ENCODE data around the gene HSD17B14. TPM values are rescaled to one million over a fixed set of nuclear protein-coding genes. Genes with fewer than 3 reads are reported as not detected.

HSD17B14 gene
- total RNA-seq, 2 experiments from 2014 or later, result 0.47 to 0.56 TPM

DNA sequence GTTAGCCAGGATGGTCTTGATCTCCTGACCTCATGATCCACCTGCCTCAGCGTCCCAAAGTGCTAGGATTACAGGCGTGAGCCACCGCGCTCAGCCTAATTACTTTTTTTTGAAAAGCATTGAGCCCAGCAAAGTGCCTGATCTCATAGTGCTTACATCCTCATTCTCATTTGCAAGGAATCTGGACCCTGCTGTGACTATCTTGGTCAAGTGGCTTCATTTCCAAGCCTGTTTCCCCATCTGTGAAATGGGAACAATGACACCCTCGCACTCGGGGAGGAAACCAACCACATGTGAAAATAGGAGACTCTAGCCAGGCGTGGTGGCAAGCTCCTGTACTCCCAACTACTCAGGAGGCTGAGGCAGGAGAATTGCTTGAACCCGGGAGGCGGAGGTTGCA, 33.8 kb upstream of the HSD17B14 start:
- ChIA-PET POLR2A (no interaction called here), CTCF (no interaction called here)
- Mint-ChIP-seq H3K9me3 (no peaks in the 10 kb centered on the region), H3K4me3 (no peak overlapping the region), H3K27ac (no peak overlapping the region), H3K4me1 (ENCODE audit: low read depth) (peaks cover 27% of the 10 kb centered on the region), H3K36me3 (ENCODE audit: low read depth) (peaks cover 25% of the 10 kb centered on the region), H3K27me3 (peaks cover 2% of the 10 kb centered on the region)
- intact Hi-C loops (cut with micrococcal nuclease), result loop anchor here (10.0 kb wide), 2 partner anchors 95 to 235 kb away; partner anchors contain the start of genes DBP and FTL
- ATAC-seq (no peak), DNase-seq (no peak)
- TF ChIP-seq, protein P1, sequence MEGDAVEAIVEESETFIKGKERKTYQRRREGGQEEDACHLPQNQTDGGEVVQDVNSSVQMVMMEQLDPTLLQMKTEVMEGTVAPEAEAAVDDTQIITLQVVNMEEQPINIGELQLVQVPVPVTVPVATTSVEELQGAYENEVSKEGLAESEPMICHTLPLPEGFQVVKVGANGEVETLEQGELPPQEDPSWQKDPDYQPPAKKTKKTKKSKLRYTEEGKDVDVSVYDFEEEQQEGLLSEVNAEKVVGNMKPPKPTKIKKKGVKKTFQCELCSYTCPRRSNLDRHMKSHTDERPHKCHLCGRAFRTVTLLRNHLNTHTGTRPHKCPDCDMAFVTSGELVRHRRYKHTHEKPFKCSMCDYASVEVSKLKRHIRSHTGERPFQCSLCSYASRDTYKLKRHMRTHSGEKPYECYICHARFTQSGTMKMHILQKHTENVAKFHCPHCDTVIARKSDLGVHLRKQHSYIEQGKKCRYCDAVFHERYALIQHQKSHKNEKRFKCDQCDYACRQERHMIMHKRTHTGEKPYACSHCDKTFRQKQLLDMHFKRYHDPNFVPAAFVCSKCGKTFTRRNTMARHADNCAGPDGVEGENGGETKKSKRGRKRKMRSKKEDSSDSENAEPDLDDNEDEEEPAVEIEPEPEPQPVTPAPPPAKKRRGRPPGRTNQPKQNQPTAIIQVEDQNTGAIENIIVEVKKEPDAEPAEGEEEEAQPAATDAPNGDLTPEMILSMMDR (IDR thresholded peaks at IDR 0.05), result no peak

DNA sequence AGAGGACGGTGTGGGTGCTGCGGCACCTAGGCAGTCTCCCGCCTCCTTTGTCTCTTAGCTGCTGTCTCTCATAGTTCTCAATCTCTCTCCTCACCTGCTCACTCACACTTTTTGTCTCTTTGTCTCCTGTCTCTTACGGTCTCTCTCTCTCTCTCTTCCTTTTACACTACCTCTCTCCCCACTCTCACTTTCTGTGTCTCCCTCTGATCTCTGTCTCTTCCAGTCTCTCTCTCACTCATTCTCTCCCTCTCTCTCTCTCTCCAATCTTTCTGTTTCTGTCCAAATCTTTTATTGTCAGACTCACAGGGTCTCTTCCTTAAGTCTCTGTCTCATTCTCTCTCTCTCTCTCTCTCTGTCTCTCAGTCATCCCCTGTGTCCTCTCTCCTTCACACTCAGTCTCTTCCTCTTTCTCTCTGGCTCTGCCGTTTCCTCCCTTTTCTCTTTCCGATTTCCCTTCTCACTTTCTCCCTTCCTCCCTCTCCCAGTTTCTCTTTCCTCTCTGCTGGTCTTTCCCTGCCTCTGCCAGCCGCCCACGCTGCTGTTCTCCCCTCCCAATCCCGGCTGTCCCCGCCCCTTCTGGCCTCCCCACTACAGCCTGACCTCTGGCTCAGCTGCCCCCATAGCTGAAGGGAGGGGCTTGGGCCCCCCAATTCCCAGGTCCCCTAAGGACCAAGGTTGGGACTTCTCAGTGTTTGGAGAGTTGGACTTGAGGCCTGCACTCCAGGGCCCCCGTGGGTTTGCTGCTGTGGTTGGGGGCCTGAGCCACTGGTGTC, 32.0 kb upstream of the HSD17B14 start, which contains the start of gene PLEKHA4:
Gene PLEKHA4, minus strand, starts transcription at position 504 of the 773 bp plus-strand sequence. CDS start 997 bp downstream, outside the sequence.
- ChIA-PET CTCF (interaction anchor here (1.0 to 1.1 kb wide), 2 partner anchors 26 to 102 kb away, joined by 3 read pairs; no protein-coding TSS in a partner anchor), POLR2A (interaction anchor here (0.7 kb wide), 1 partner anchor 92 kb away, joined by 3 read pairs; no protein-coding TSS in a partner anchor)
- Mint-ChIP-seq H3K4me3 (no peak within 1 kb of the TSS), H3K36me3 (ENCODE audit: low read depth) (peaks cover 7% of the 10 kb centered on the region), H3K4me1 (ENCODE audit: low read depth) (peaks cover 13% of the 10 kb centered on the region), H3K27me3 (peaks cover 2% of the 10 kb centered on the region), H3K27ac (peak within 1 kb of the TSS; percentile 55), H3K9me3 (no peaks in the 10 kb centered on the region)
- ATAC-seq (no peak), DNase-seq (no peak)
- TF ChIP-seq, protein P1 (IDR thresholded peaks at IDR 0.05), result no peak
- intact Hi-C loops (cut with micrococcal nuclease), result no loop called here

DNA sequence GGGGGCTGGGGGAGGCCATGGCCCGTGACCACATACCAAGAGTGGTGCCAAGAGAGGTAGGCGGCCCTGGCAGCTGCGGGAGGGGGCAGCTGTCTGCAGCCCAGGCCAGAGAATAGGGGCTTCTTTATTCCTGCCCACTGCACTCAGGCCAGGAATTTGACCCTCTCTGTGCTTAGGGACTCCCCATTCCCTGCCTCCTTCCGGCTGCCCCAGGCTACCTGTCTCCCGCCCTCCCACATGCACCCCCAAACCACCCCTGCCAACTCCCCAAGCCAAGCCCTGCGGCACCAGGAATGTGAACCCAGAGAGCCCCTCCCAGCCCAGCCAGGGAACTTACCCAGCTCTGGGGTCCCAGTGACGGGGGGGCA, 31.4 kb upstream of the HSD17B14 start:
- H3K4me3 Mint-ChIP-seq, result no peak overlapping the region
- H3K27me3 Mint-ChIP-seq, result peaks cover 2% of the 10 kb centered on the region
- ChIA-PET CTCF (interaction anchor here (1.0 kb wide), 1 partner anchor 103 kb away, joined by 3 read pairs; no protein-coding TSS in a partner anchor), POLR2A (interaction anchor here (0.7 kb wide), 1 partner anchor 93 kb away, joined by 3 read pairs; no protein-coding TSS in a partner anchor)
- no peaks in the 10 kb centered on the region for H3K9me3 Mint-ChIP-seq
- ATAC-seq (no peak), DNase-seq (no peak)
- intact Hi-C loops (cut with micrococcal nuclease), result no loop called here
- no peak overlapping the region for H3K27ac Mint-ChIP-seq
- H3K36me3 Mint-ChIP-seq (ENCODE audit: low read depth), result peaks cover 3% of the 10 kb centered on the region
- TF ChIP-seq, protein P1 (IDR thresholded peaks at IDR 0.05), result no peak
- H3K4me1 Mint-ChIP-seq (ENCODE audit: low read depth), result peaks cover 12% of the 10 kb centered on the region

DNA sequence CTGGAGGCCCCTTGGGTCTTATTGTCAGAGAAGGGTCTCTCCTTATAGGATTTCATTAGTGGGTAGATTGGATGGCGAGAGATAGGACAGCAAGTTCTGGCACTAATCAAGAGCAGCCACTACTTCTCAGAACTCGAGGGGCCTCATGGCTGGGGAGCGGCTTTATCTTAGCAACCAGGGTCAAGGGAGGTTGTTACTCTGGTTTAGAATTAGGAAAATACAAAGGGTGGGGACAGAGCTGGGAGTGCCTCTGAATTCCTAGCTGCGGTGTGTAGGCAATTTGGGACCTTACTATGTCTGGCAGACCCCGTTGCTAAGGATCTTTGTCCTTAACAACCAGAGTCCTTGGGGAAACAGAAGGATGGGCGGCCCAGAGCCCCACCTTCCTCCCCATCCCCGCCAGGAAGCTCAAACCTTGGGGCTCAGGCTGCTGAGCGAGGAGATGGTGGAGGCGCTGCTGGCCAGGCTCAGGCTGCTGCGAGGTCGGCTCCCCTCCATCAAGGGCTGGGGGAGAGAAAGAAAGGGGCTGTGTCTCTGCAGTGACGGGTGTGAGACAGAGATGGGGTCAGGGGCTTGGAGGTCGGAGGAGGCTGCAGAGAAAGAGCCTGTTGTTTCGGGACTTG, 30.9 kb upstream of the HSD17B14 start:
- no peaks in the 10 kb centered on the region for H3K9me3 Mint-ChIP-seq
- H3K27ac Mint-ChIP-seq, result no peak overlapping the region
- peaks cover 12% of the 10 kb centered on the region for H3K4me1 Mint-ChIP-seq (ENCODE audit: low read depth)
- peaks cover under 1% of the 10 kb centered on the region for H3K36me3 Mint-ChIP-seq (ENCODE audit: low read depth)
- no peak for DNase-seq
- TF ChIP-seq, protein P1 (IDR thresholded peaks at IDR 0.05), result no peak
- peaks cover 2% of the 10 kb centered on the region for H3K27me3 Mint-ChIP-seq
- ChIA-PET CTCF (interaction anchor here (1.0 kb wide), 1 partner anchor 103 kb away, joined by 3 read pairs; no protein-coding TSS in a partner anchor), POLR2A (no interaction called here)
- ATAC-seq, result no peak
- H3K4me3 Mint-ChIP-seq, result no peak overlapping the region
- intact Hi-C loops (cut with micrococcal nuclease), result no loop called here

DNA sequence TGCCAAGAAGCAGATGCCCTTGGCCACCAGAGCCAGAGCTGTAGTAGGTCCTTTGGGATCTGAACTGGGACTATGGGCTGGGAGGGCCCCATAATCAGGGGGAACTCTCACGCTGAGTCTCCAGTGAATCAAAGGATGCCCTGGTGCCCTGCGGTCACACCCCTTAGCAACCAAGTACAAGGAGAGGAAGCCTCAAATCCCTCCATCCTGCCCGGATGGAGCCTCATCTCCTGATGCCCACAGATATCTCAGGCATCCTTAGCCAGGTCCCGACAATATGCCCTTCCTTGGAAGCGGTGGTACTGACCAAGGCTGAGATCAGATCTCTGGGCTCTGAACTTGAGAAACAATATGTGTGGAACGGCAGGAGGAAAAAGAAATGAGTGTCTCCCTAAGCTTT, 30.4 kb upstream of the HSD17B14 start:
- TF ChIP-seq, protein P1 (IDR thresholded peaks at IDR 0.05), result no peak
- Mint-ChIP-seq H3K27me3 (peaks cover 2% of the 10 kb centered on the region), H3K4me1 (ENCODE audit: low read depth) (peaks cover 9% of the 10 kb centered on the region), H3K4me3 (no peak overlapping the region), H3K27ac (no peak overlapping the region), H3K36me3 (ENCODE audit: low read depth) (no peaks in the 10 kb centered on the region), H3K9me3 (no peaks in the 10 kb centered on the region)
- DNase-seq (no peak), ATAC-seq (no peak)
- CTCF ChIA-PET, result no interaction called here
- intact Hi-C loops (cut with micrococcal nuclease), result no loop called here
- POLR2A ChIA-PET, result no interaction called here
